ENCODE results near the gene TRERF1. TPM values are rescaled to one million over a fixed set of nuclear protein-coding genes. Genes with fewer than 3 reads are reported as not detected.
"Not testable (repeated sequence)": the region's sequence is repeated elsewhere in the genome, so short reads cannot be mapped to it uniquely, and the experiment has no call there.

Gene TRERF1
- total RNA-seq, 1 experiment from 2014 or later = 13.9 TPM

GRCh38 chr6:42326248-42326647, 125.5 kb downstream of the TRERF1 start:
- intact Hi-C loops (cut with micrococcal nuclease) = no loop called here
- H3K9me3 ChIP-seq (ENCODE audit: low read length) = no peaks in the 10 kb centered on the region
- peaks cover 38% of the 10 kb centered on the region for H3K4me1 ChIP-seq (ENCODE audit: insufficient read depth, low read length)
- TF ChIP-seq CTCF (conservative IDR thresholded peaks at IDR 0.05; ENCODE audit: low read depth, low read length) (no peak), EZH2phosphoT487 (IDR thresholded peaks at IDR 0.05; ENCODE audit: borderline replicate concordance, low read length) (no peak), EZH2 (IDR thresholded peaks at IDR 0.05; ENCODE audit: low read length, unreplicated experiment) (no peak)
- H3K4me2 ChIP-seq (ENCODE audit: low read length) = no peak overlapping the region
- ChIA-PET POLR2A (ENCODE audit: unreplicated experiment) (interaction anchor here (0.6 kb wide), 1 partner anchor 13 kb away, joined by 4 read pairs; no protein-coding TSS in a partner anchor), CTCF (no interaction called here)
- no peaks in the 10 kb centered on the region; the same call in 1 of the 2 replicates for H3K36me3 ChIP-seq (ENCODE audit: low read depth, low read length)
- H4K20me1 ChIP-seq (ENCODE audit: low read length) = no peaks in the 10 kb centered on the region
- H3F3A ChIP-seq (ENCODE audit: low read length, unreplicated experiment) = no peaks in the 10 kb centered on the region
- no peak overlapping the region for H2AFZ ChIP-seq (ENCODE audit: low read length)
- no TSS peak for BruUV-seq (replicated peaks)
- peaks cover 46% of the 10 kb centered on the region for H3K79me2 ChIP-seq (ENCODE audit: low read length)
- peak; percentile 52 for DNase-seq
- H3K9me2 ChIP-seq (replicated peaks; ENCODE audit: low read length) = no peaks in the 10 kb centered on the region
- peak overlapping the region; percentile 45 for H3K27ac ChIP-seq (ENCODE audit: low read length)
- no peak overlapping the region for H3K4me3 ChIP-seq (ENCODE audit: low read length)
- H3K27me3 ChIP-seq (ENCODE audit: low read length) = no peaks in the 10 kb centered on the region
- no peak overlapping the region for H3K9ac ChIP-seq (ENCODE audit: low read length)
- ATAC-seq = peak; percentile 59

GRCh38 chr6:42324656-42325324, 126.9 kb downstream of the TRERF1 start:
- H3K4me2 ChIP-seq (ENCODE audit: low read length) = 0 out of 2 replicates have a peak overlapping the region, but pooled peaks have one; percentile 8
- H2AFZ ChIP-seq (ENCODE audit: low read length); H3K4me3 ChIP-seq (ENCODE audit: low read length); H3K27ac ChIP-seq (ENCODE audit: low read length); BruUV-seq (replicated peaks); ATAC-seq; POLR2A ChIA-PET (ENCODE audit: unreplicated experiment); H3K27me3 ChIP-seq (ENCODE audit: low read length); H3F3A ChIP-seq (ENCODE audit: low read length, unreplicated experiment); CTCF ChIA-PET; H3K9me3 ChIP-seq (ENCODE audit: low read length); H4K20me1 ChIP-seq (ENCODE audit: low read length); intact Hi-C loops (cut with micrococcal nuclease); H3K9me2 ChIP-seq (replicated peaks; ENCODE audit: low read length); H3K36me3 ChIP-seq (ENCODE audit: low read depth, low read length); H3K9ac ChIP-seq (ENCODE audit: low read length): not testable (repeated sequence)
- peak; percentile 34 for DNase-seq
- peaks cover 57% of the 10 kb centered on the region for H3K79me2 ChIP-seq (ENCODE audit: low read length)
- peaks cover 42% of the 10 kb centered on the region for H3K4me1 ChIP-seq (ENCODE audit: insufficient read depth, low read length)

GRCh38 chr6:42322676-42323075, 129.1 kb downstream of the TRERF1 start:
- Histone ChIP-seq H3K79me2 (ENCODE audit: low read length) (peaks cover 75% of the 10 kb centered on the region), H3K27ac (ENCODE audit: low read length) (no peak overlapping the region), H3K9ac (ENCODE audit: low read length) (no peak overlapping the region), H3K27me3 (ENCODE audit: low read length) (no peaks in the 10 kb centered on the region), H3K4me1 (ENCODE audit: insufficient read depth, low read length) (peaks cover 50% of the 10 kb centered on the region), H3K4me3 (ENCODE audit: low read length) (no peak overlapping the region), H3K36me3 (ENCODE audit: low read depth, low read length) (no peaks in the 10 kb centered on the region), H4K20me1 (ENCODE audit: low read length) (no peaks in the 10 kb centered on the region), H2AFZ (ENCODE audit: low read length) (no peak overlapping the region), H3K9me3 (ENCODE audit: low read length) (no peaks in the 10 kb centered on the region), H3K9me2 (replicated peaks; ENCODE audit: low read length) (no peaks in the 10 kb centered on the region), H3K4me2 (ENCODE audit: low read length) (no peak overlapping the region), H3F3A (ENCODE audit: low read length, unreplicated experiment) (no peaks in the 10 kb centered on the region)
- CTCF ChIA-PET = no interaction called here
- ATAC-seq = no peak
- no TSS peak for BruUV-seq (replicated peaks)
- intact Hi-C loops (cut with micrococcal nuclease) = no loop called here
- no peak for DNase-seq
- POLR2A ChIA-PET (ENCODE audit: unreplicated experiment) = no interaction called here
- TF ChIP-seq CTCF (conservative IDR thresholded peaks at IDR 0.05; ENCODE audit: low read depth, low read length) = peak; percentile 41; the same call in 1 of the 2 replicates
- no peak for TF ChIP-seq EZH2 (IDR thresholded peaks at IDR 0.05; ENCODE audit: low read length, unreplicated experiment)
- TF ChIP-seq EZH2phosphoT487 (IDR thresholded peaks at IDR 0.05; ENCODE audit: borderline replicate concordance, low read length) = no peak
